Right lobe of liver (tissue), 6 donors: ENCODE results near the gene CTPS1. TPM values are rescaled to one million over a fixed set of nuclear protein-coding genes. Genes with fewer than 3 reads are reported as not detected.

Experiments used
- ATAC-seq, 4 donors: fragments of 200-7000 bp; cut with Tn5 transposase; one replicate each; pipeline ENCODE4 v1.9.1; 2020; ENCODE audit warnings: mild to moderate bottlenecking in 4 of 4, moderate library complexity in 4 of 4
- DNase-seq, 3 donors: peaks; one replicate each; pipeline ENCODE4 v3.0.0-alpha.2; 2020
- H3K27ac ChIP-seq, 3 donors: fragments of 200-600 bp; one replicate each; pipeline ENCODE4 v1.8.0; 2022
- H3K27me3 ChIP-seq, 2 donors: fragments of 200-600 bp; one replicate each; pipeline ENCODE4 v1.8.0; 2022
- H3K36me3 ChIP-seq, 4 donors: fragments of 200-600 bp; sonication (generic) in 1 of 4; one replicate each; pipeline versions ENCODE4 v1.5.1 to v1.8.0; 2017 to 2022; ENCODE audit warnings: control low read depth in 1 of 4
- H3K4me1 ChIP-seq, 4 donors: fragments of 200-600 bp; sonication (generic) in 1 of 4; one replicate each; pipeline versions ENCODE4 v1.5.1 to v1.8.0; 2017 to 2022; ENCODE audit warnings: control low read depth in 1 of 4
- H3K4me3 ChIP-seq, 3 donors: fragments of 200-600 bp; one replicate each; pipeline ENCODE4 v1.8.0; 2022
- H3K9me3 ChIP-seq, 4 donors: fragments of 200-600 bp; sonication (generic) in 1 of 4; one replicate each; pipeline versions ENCODE4 v1.5.1 to v1.8.0; 2017 to 2022; ENCODE audit warnings: control low read depth in 1 of 4
- CTCF ChIP-seq, 4 donors: fragments of 200-600 bp in 3 of 4; fragments of 450-650 bp in 1 of 4; IDR thresholded peaks; one replicate each; pipeline versions ENCODE4 v1.5.1 to v1.8.0; 2016 to 2022; ENCODE audit warnings: antibody characterized with exemption in 4 of 4, mild to moderate bottlenecking in 2 of 4
- POLR2A ChIP-seq: fragments of 450-650 bp; IDR thresholded peaks from one replicate; pipeline ENCODE4 v1.6.1; 2017; ENCODE audit warnings: antibody characterized with exemption, mild to moderate bottlenecking
- WGBS: methylation state at CpG from one replicate; pipeline ENCODE4 v1.1.6; 2018; ENCODE audit warnings: low coverage, low lambda C conversion rate; ENCODE audit not compliant: insufficient coverage; ENCODE audit errors: missing lambda C conversion rate; 5-methylcytosine and 5-hydroxymethylcytosine counted together
- intact Hi-C, 2 donors: fragments of 100-400 bp; cut with DNase I; formaldehyde crosslinking; loops; one replicate each; pipeline versions ENCODE4 v1.11.2 to v1.14.1; 2022
- total RNA-seq, 6 experiments: library from RNA; depleted of rRNA in 2 of 6; stranded (reverse); fragments of >200 nt in 2 of 6; fragmentation: NEBNext Ultra II Directional in 3 of 6; extraction: Animal tissue kit (Norgen Biotek cat#: 25700) in 3 of 6; gene quantifications; one replicate each; pipeline versions ENCODE4 v1.1.0 to v1.2.4, GENCODE V29; 2016 to 2023
- donor health status: DM: no; HTN: yes; CAD: no.
- donor health status: DM: no; HTN: no; CAD: no.
- donor health status: DM: no; HTN: no; CAD: no.
- donor health status: DM: no; HTN: yes; CAD: no.
- donor health status: DM: no; HTN: yes; CAD: no.

The CTPS1 gene
- total RNA-seq, 6 experiments from 2014 or later: 13.1 to 48.0 (median 42.2) TPM

GRCh38 chr1:41003127-41003639, 23.7 kb downstream of the CTPS1 start:
- H3K4me3 ChIP-seq: no peak overlapping the region
- no peak for TF ChIP-seq POLR2A
- TF ChIP-seq CTCF (IDR thresholded peaks at IDR 0.05): no peak
- no peak for DNase-seq
- 76% methylated on average over 7 of the region's 9 CpGs for WGBS
- peaks cover 0 to 100% (median 49%) of the 10 kb centered on the region in 4 donors for H3K36me3 ChIP-seq
- peaks cover 0 to 12% (median 6%) of the 10 kb centered on the region in 4 donors for H3K4me1 ChIP-seq
- peak in 3 of 4 donors; percentile 7 to 15 (median 14) for ATAC-seq
- peak overlapping the region in 1 of 3 donors; percentile 37 for H3K27ac ChIP-seq
- H3K27me3 ChIP-seq: no peaks in the 10 kb centered on the region
- H3K9me3 ChIP-seq: no peaks in the 10 kb centered on the region
- intact Hi-C loops: no loop called here

- WGBS: 18% methylated on average over 9 of the region's 11 CpGs
- peak; percentile 87 to 94 (median 89) for DNase-seq
Observed at GRCh38 chr1:41003640-41004220, 24.2 kb downstream of the CTPS1 start.

GRCh38 chr1:41005876-41006275, 26.4 kb downstream of the CTPS1 start:
- peaks cover 0 to 100% (median 54%) of the 10 kb centered on the region in 4 donors for H3K36me3 ChIP-seq
- H3K9me3 ChIP-seq: no peaks in the 10 kb centered on the region
- H3K27me3 ChIP-seq: no peaks in the 10 kb centered on the region
- H3K4me3 ChIP-seq: no peak overlapping the region
- DNase-seq: no peak
- intact Hi-C loops: no loop called here
- ATAC-seq: no peak
- no peak for TF ChIP-seq CTCF (IDR thresholded peaks at IDR 0.05)
- no peak for TF ChIP-seq POLR2A
- 70% methylated on average over 5 of the region's 5 CpGs for WGBS
- H3K27ac ChIP-seq: no peak overlapping the region
- peaks cover 0 to 12% (median 6%) of the 10 kb centered on the region in 4 donors for H3K4me1 ChIP-seq

More at GRCh38 chr1:41003640-41004220, 24.2 kb downstream of the CTPS1 start:
- TF ChIP-seq CTCF (IDR thresholded peaks at IDR 0.05) (peak; percentile 50 to 59 (median 53)), POLR2A (no peak)
- Histone ChIP-seq H3K27ac (peak overlapping the region in 1 of 3 donors; percentile 37), H3K4me3 (no peak overlapping the region), H3K4me1 (peaks cover 0 to 12% (median 6%) of the 10 kb centered on the region in 4 donors), H3K36me3 (peaks cover under 1 to 100% (median 49%) of the 10 kb centered on the region in 4 donors), H3K27me3 (no peaks in the 10 kb centered on the region), H3K9me3 (no peaks in the 10 kb centered on the region)
- ATAC-seq: peak; percentile 95 to 97 (median 96)
- intact Hi-C loops: no loop called here

- no peak overlapping the region for H3K4me3 ChIP-seq
- H3K27ac ChIP-seq: no peak overlapping the region
- peaks cover 0 to 100% (median 55%) of the 10 kb centered on the region in 4 donors for H3K36me3 ChIP-seq
- intact Hi-C loops: no loop called here
- DNase-seq (no peak), ATAC-seq (no peak)
- no peaks in the 10 kb centered on the region for H3K27me3 ChIP-seq
- peaks cover 0 to 12% (median 6%) of the 10 kb centered on the region in 4 donors for H3K4me1 ChIP-seq
- TF ChIP-seq POLR2A (no peak), CTCF (IDR thresholded peaks at IDR 0.05) (no peak)
- 88% methylated on average over 5 of the region's 19 CpGs for WGBS
- no peaks in the 10 kb centered on the region for H3K9me3 ChIP-seq
Observed at GRCh38 chr1:41006942-41007865, 27.7 kb downstream of the CTPS1 start.
